HepG2 (cell line): ENCODE measurements around the gene CSNK1A1. TPM values are rescaled to one million over a fixed set of nuclear protein-coding genes. Genes with fewer than 3 reads are reported as not detected.
A peak's percentile ranks its signal among the peaks of the same experiment; 100 is the strongest.

ENCODE experiments used
- CAMTA2 ChIP-seq: sonication (generic); formaldehyde crosslinking; IDR thresholded peaks from 2 replicates; pipeline ENCODE4 v1.4.0; 2020; ENCODE audit warnings: mild to moderate bottlenecking, missing genetic modification reagents, borderline replicate concordance
- CENPX ChIP-seq: sonication (generic); formaldehyde crosslinking; IDR thresholded peaks from 2 replicates; pipeline ENCODE4 v1.9.0; 2021; ENCODE audit warnings: mild to moderate bottlenecking, missing genetic modification reagents, moderate library complexity
- GATAD1 ChIP-seq: IDR thresholded peaks from 2 replicates; pipeline ENCODE4 v1.6.1; 2016; ENCODE audit warnings: missing genetic modification reagents, missing compliant biosample characterization
- KLF16 ChIP-seq, 2 experiments: sonication (generic) in 1 of 2; formaldehyde crosslinking in 1 of 2; IDR thresholded peaks; 2 replicates each; pipeline versions ENCODE4 v1.6.1 to v1.8.0; 2016 to 2023; ENCODE audit warnings: missing genetic modification reagents in 2 of 2, missing compliant biosample characterization in 1 of 2
- MTA3 ChIP-seq: sonication (generic); formaldehyde crosslinking; IDR thresholded peaks from 2 replicates; pipeline ENCODE4 v1.4.0; 2020; ENCODE audit warnings: missing genetic modification reagents
- SIX4 ChIP-seq: sonication (generic); formaldehyde crosslinking; IDR thresholded peaks from 2 replicates; pipeline ENCODE4 v1.4.0; 2020; ENCODE audit warnings: missing genetic modification reagents
- SOX13 ChIP-seq, 3 experiments: fragments of 450-650 bp in 1 of 3; sonication (generic) in 1 of 3; formaldehyde crosslinking in 1 of 3; IDR thresholded peaks in 2 of 3; conservative IDR thresholded peaks in 1 of 3; 2 replicates each; pipeline versions ENCODE4 v1.5.0 to v1.6.1; 2016 to 2020; ENCODE audit warnings: antibody characterized with exemption in 1 of 3, mild to moderate bottlenecking in 1 of 3, missing compliant biosample characterization in 1 of 3, missing genetic modification reagents in 1 of 3, moderate library complexity in 1 of 3
- TCF7 ChIP-seq: sonication (generic); IDR thresholded peaks from 2 replicates; pipeline ENCODE4 v1.6.1; 2016; ENCODE audit warnings: antibody characterized with exemption, low read depth
- ZBTB20 ChIP-seq: sonication (generic); formaldehyde crosslinking; IDR thresholded peaks from 2 replicates; pipeline ENCODE4 v1.8.1; 2023; ENCODE audit warnings: missing genetic modification reagents, low read depth, mild to moderate bottlenecking, borderline replicate concordance
- ZFP82 ChIP-seq: sonication (generic); formaldehyde crosslinking; IDR thresholded peaks from 2 replicates; pipeline ENCODE4 v1.5.1; 2020; ENCODE audit warnings: mild to moderate bottlenecking, missing genetic modification reagents, borderline replicate concordance
- ZNF326 ChIP-seq: sonication (generic); formaldehyde crosslinking; IDR thresholded peaks from 2 replicates; pipeline ENCODE4 v1.4.0; 2020; ENCODE audit warnings: missing genetic modification reagents, borderline replicate concordance
- ZNF350 ChIP-seq: sonication (generic); formaldehyde crosslinking; IDR thresholded peaks from 2 replicates; pipeline ENCODE4 v1.4.0; 2020; ENCODE audit warnings: mild to moderate bottlenecking, low read depth, missing genetic modification reagents, borderline replicate concordance
- ZNF430 ChIP-seq: sonication (generic); formaldehyde crosslinking; IDR thresholded peaks from 2 replicates; pipeline ENCODE4 v1.9.0; 2021; ENCODE audit warnings: mild to moderate bottlenecking, missing genetic modification reagents
- ZNF644 ChIP-seq: IDR thresholded peaks from 2 replicates; pipeline ENCODE4 v1.6.1; 2016; ENCODE audit warnings: low read depth
- ZNF878 ChIP-seq: sonication (generic); formaldehyde crosslinking; IDR thresholded peaks from 2 replicates; pipeline ENCODE4 v1.8.1; 2023; ENCODE audit warnings: mild to moderate bottlenecking, missing genetic modification reagents, moderate library complexity
- polyA plus RNA-seq, 8 experiments: library from polyadenylated mRNA; depleted of rRNA in 3 of 8; stranded (reverse) in 7 of 8; unstranded in 1 of 8; fragments of >200 nt; fragmentation: Illumina TruSeq in 4 of 8; extraction: Trizol in 4 of 8; gene quantifications; 2 replicates each; pipeline versions ENCODE4 v1.2.1 to v1.2.3, GENCODE V29; 2011 to 2016; ENCODE audit warnings: low read depth in 4 of 8, missing spikeins in 1 of 8, mixed read lengths in 1 of 8; ENCODE audit not compliant: insufficient read depth in 1 of 8
- total RNA-seq, 5 experiments: library from RNA; depleted of rRNA; stranded (reverse); fragments of >200 nt; fragmentation: Illumina TruSeq; extraction: Trizol; gene quantifications; 2 replicates each; pipeline ENCODE4 v1.2.3, GENCODE V29; 2016; ENCODE audit warnings: low read depth in 1 of 5
- TF ChIP-seq, protein P1 (sequence below): IDR thresholded peaks from 2 replicates; pipeline ENCODE4 v1.6.1; 2016
- TF ChIP-seq, protein P2 (sequence below): sonication (generic); formaldehyde crosslinking; IDR thresholded peaks from 2 replicates; pipeline ENCODE4 v1.5.1; 2020; ENCODE audit warnings: missing genetic modification reagents, mild to moderate bottlenecking, borderline replicate concordance
- TF ChIP-seq, protein P3 (sequence below): sonication (generic); formaldehyde crosslinking; IDR thresholded peaks from 2 replicates; pipeline ENCODE4 v1.4.0; 2020; ENCODE audit warnings: mild to moderate bottlenecking, missing genetic modification reagents
- TF ChIP-seq, protein P4 (sequence below): sonication (generic); formaldehyde crosslinking; IDR thresholded peaks from 2 replicates; pipeline ENCODE4 v1.8.1; 2023; ENCODE audit warnings: mild to moderate bottlenecking, missing genetic modification reagents

Gene CSNK1A1
- total and polyA plus RNA-seq, 2 of the 13 experiments (the other 11 are each of a cell fraction or from before 2014, with no cell fraction given) = 89.0 to 149 TPM

DNA sequence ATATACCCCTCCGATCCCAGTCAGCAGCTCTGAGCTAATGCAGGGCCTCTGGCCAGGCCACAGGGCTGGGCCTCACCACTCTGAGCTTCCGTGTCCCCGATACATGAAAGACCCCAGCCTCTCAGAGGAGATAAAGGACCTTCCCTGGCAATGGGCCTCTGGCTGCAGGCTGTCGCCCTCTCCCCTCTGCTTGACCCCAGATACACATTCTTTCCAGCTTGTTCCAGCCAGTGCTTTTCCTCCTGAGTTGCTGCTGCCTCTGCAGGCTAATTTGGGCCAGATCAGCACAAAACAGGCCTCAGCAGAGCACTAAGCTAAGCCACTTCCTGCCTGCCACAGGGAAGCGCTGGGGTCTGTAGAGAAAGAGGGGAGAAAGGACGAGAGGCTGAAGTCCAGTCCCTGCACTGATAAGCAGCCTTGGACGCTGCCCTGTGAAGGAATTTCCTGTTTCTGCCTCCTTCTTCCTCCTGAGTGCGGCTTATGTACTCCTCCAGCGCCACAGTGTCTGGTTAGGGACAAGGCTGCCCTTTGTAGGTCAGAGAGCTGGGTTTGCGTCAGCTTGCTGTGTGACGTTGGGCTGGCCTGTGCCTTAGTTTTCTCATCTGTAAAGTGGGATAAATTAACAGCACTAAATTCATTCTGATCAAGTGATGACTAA lies 99.1 kb downstream of the CSNK1A1 start (continued):
- TF ChIP-seq, protein P1, sequence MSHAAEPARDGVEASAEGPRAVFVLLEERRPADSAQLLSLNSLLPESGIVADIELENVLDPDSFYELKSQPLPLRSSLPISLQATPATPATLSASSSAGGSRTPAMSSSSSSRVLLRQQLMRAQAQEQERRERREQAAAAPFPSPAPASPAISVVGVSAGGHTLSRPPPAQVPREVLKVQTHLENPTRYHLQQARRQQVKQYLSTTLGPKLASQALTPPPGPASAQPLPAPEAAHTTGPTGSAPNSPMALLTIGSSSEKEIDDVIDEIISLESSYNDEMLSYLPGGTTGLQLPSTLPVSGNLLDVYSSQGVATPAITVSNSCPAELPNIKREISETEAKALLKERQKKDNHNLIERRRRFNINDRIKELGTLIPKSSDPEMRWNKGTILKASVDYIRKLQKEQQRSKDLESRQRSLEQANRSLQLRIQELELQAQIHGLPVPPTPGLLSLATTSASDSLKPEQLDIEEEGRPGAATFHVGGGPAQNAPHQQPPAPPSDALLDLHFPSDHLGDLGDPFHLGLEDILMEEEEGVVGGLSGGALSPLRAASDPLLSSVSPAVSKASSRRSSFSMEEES (CRISPR knock-in tag) = peak; percentile 40; the same call in 1 of the 2 replicates
- peak; percentile 24; the same call in 1 of the 2 replicates for TF ChIP-seq TCF7
- TF ChIP-seq, protein P2, sequence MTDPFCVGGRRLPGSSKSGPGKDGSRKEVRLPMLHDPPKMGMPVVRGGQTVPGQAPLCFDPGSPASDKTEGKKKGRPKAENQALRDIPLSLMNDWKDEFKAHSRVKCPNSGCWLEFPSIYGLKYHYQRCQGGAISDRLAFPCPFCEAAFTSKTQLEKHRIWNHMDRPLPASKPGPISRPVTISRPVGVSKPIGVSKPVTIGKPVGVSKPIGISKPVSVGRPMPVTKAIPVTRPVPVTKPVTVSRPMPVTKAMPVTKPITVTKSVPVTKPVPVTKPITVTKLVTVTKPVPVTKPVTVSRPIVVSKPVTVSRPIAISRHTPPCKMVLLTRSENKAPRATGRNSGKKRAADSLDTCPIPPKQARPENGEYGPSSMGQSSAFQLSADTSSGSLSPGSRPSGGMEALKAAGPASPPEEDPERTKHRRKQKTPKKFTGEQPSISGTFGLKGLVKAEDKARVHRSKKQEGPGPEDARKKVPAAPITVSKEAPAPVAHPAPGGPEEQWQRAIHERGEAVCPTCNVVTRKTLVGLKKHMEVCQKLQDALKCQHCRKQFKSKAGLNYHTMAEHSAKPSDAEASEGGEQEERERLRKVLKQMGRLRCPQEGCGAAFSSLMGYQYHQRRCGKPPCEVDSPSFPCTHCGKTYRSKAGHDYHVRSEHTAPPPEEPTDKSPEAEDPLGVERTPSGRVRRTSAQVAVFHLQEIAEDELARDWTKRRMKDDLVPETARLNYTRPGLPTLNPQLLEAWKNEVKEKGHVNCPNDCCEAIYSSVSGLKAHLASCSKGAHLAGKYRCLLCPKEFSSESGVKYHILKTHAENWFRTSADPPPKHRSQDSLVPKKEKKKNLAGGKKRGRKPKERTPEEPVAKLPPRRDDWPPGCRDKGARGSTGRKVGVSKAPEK (CRISPR knock-in tag) = 0 out of 2 replicates have a peak, but pooled peaks have one; percentile 23
- TF ChIP-seq MTA3 (CRISPR knock-in tag) = no peak
- TF ChIP-seq, protein P3, sequence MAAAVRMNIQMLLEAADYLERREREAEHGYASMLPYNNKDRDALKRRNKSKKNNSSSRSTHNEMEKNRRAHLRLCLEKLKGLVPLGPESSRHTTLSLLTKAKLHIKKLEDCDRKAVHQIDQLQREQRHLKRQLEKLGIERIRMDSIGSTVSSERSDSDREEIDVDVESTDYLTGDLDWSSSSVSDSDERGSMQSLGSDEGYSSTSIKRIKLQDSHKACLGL (CRISPR knock-in tag) = no peak
- TF ChIP-seq, protein P4, sequence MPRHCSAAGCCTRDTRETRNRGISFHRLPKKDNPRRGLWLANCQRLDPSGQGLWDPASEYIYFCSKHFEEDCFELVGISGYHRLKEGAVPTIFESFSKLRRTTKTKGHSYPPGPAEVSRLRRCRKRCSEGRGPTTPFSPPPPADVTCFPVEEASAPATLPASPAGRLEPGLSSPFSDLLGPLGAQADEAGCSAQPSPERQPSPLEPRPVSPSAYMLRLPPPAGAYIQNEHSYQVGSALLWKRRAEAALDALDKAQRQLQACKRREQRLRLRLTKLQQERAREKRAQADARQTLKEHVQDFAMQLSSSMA (CRISPR knock-in tag) = no peak
- peak; percentile 70; the same call in 1 of the 2 replicates for TF ChIP-seq ZNF350
- TF ChIP-seq SIX4 (CRISPR knock-in tag) = no peak
- peak; percentile 71; the same call in 1 of the 2 replicates for TF ChIP-seq ZNF430 (CRISPR knock-in tag)
- no peak for TF ChIP-seq ZNF326
- TF ChIP-seq ZNF878 (CRISPR knock-in tag) = peak; percentile 62; the same call in 1 of the 2 replicates
- peak; percentile 85 for TF ChIP-seq ZBTB20
- no peak for TF ChIP-seq ZFP82 (CRISPR knock-in tag)
- no peak for TF ChIP-seq KLF16 (CRISPR knock-in tag; IDR thresholded peaks at IDR 0.05)
- TF ChIP-seq CENPX (CRISPR knock-in tag) = no peak
- TF ChIP-seq ZNF644 = 0 out of 2 replicates have a peak, but pooled peaks have one; percentile 28
- peak; percentile 56; the same call in 1 of the 2 replicates for TF ChIP-seq SOX13 (IDR thresholded peaks at IDR 0.05)
- peak in 1 of 2 experiments; percentile 66; a peak in 1 of 4 replicates for TF ChIP-seq SOX13 (CRISPR knock-in tag; conservative IDR thresholded peaks at IDR 0.05 in 1 of 2, IDR thresholded peaks at IDR 0.05 in 1 of 2)
- no peak for TF ChIP-seq CAMTA2 (CRISPR knock-in tag)
- peak; percentile 61; the same call in 1 of the 2 replicates for TF ChIP-seq GATAD1
